Measurements from ENCODE around the gene JUP.

Gene JUP

GRCh38 chr17:41811549-41812380, 25.3 kb upstream of the JUP start, which contains the start of gene P3H4:
Gene P3H4, minus strand, starts transcription at chr17:41811949. Its CDS starts 34 bp downstream, at chr17:41811915.
- peak; percentile 52 to 90 (median 81) for DNase-seq
- intact Hi-C loops (cut with DNase I), result no loop called here

- DNase-seq, result peak in 7 of 42 donors; percentile 15 to 42 (median 25)
- intact Hi-C loops (cut with DNase I), result no loop called here
Observed at GRCh38 chr17:41810659-41811548, 24.4 kb upstream of the JUP start.

- no peak for DNase-seq
- intact Hi-C loops (cut with DNase I), result no loop called here
Observed at GRCh38 chr17:41806685-41807445, 20.4 kb upstream of the JUP start.

GRCh38 chr17:41803049-41804020, 16.8 kb upstream of the JUP start:
- no peak for DNase-seq
- intact Hi-C loops (cut with DNase I), result no loop called here

DNA sequence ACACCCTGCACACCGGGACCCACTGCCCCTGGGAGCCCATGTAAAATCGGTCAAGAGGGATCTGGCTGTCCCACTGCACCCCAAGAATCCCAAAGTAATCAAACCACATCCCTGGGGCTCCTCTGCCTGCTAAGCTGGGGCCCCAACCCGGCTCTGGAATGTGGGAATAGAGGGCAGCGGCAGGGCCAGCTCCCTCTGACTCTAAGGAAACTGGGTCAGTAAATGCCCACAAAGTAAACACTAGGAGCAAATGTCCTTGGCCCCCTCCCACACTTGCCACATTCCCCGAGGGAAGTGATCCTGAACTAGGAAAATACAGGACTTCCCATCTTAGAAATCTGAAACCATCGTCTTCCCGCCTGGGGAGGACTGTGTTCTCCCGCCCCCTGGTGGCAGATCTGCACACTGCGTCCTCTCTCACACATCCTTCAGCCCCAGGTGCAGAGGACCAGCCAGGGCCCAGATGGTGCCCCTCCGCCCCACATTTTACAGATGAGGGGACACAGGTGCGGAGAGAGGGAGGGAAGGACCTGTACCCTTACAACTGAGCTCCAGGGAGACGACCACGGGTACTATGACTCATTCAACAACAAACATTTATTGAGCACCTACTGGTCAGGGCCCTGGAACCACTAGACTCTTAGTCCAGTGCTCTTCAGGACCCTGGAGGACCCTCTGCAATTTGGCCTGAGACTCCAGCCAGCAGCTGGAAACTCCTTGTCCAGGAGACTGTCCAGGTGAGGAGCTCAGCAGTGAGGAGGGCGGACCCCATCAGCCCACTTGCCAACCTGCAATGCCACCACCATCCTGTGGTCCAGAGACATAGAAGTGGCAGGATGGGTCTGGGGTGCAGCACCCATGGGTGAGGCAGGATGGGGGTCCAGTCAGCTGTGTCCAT, 15.1 kb upstream of the JUP start:
- intact Hi-C loops (cut with DNase I), result loop anchor here (1.0 kb wide), 1 partner anchor 63 kb away; no protein-coding TSS in a partner anchor
- peak; percentile 49 to 96 (median 86) for DNase-seq

DNA sequence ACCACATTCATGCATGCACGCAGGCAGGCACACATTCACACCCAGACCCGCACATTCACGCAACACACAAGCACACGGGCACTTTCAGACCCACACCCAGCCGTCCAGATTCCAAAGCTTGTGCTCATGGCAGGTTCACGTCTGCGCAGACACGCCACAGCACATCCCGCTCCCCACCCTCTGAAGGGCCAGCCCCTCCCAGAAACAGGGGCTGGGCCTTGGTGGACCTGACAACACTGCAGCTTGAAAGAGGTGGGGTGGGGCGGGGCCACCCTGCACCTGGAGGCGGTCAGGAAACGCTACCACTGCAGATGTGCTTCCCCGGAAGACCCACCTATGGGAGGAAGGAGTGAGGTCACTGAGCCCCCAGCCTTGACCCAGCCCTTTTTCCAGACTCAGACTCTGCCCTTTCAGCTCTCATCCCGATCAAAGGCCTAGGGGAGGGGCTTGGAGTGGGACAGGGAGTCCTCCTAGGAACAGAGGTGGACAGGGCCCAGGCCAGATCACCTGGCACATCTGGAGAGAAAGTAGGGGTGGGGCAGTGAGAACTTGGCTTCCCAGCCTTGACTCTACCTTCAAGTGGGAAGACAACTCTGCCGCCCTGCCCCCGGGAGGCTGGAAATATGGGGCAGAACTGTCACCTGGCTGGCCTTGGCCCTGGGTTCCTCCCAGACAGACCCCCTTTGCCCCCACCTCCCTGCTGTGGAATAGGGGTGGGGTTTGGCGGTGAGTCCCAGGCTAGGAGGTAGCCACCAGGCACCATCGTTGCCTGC, 14.3 kb upstream of the JUP start:
- DNase-seq, result no peak
- intact Hi-C loops (cut with DNase I), result loop anchor here (1.0 kb wide), 1 partner anchor 62 kb away; no protein-coding TSS in a partner anchor

GRCh38 chr17:41799366-41799765, 12.9 kb upstream of the JUP start:
- intact Hi-C loops (cut with DNase I), result no loop called here
- no peak for DNase-seq

DNA sequence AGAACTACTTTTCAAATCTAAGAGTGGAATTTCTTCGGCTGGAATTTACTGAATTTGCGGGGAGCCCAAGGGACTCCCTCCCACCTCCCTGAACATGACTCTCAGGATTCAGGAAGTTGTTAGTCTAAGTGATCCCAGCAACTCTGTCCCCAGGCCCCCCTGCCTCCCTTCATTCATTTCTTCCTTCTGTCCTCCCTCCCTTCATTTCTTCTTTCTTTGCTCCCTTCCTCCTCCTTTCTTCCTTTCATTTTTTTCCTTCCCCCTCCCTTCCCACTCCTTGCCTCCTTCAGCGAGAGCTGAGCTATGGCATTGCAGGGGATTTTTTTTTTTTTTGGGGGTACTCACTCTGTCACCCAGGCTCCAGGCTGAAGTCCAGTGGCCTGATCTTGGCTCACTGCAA, 10.9 kb upstream of the JUP start:
- intact Hi-C loops (cut with DNase I), result no loop called here
- no peak for DNase-seq

DNA sequence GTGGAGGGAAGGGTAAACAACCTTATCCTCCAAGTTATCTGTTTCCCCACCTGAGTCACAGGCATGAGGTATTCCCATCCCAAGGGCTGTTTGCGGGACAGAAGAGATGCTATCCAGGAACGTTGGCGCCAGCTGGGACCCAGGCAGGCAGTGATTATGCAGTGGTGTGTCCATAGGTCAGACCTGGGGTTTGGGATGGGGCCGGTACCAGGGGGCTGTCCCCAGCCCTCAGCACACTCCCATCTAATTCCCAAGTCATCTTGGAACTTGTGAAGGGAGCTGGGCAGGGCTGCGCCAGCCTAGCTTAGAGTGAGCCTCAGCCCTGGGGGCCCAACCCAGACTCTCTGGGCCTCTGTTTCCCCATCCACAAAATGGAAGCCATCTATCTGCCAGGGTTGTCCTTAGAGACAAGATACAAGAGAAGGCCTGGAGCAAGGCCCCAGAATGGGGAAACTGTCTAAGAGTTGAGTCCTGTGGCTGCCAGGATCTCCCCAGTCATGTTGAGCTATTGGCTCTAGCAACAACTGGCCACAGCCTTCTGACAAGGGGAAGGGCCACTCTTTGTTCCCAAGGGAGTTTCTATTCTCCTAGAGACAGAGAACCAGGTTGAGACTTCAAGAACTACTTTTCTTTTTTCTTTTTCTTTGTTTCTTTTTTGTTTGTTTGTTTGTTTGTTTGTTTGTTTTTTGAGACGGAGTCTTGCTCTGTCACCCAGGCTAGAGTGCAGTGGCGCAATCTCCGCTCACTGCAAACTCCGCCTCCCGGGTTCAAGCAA, 9.8 kb upstream of the JUP start:
- no peak for DNase-seq
- intact Hi-C loops (cut with DNase I), result no loop called here

DNA sequence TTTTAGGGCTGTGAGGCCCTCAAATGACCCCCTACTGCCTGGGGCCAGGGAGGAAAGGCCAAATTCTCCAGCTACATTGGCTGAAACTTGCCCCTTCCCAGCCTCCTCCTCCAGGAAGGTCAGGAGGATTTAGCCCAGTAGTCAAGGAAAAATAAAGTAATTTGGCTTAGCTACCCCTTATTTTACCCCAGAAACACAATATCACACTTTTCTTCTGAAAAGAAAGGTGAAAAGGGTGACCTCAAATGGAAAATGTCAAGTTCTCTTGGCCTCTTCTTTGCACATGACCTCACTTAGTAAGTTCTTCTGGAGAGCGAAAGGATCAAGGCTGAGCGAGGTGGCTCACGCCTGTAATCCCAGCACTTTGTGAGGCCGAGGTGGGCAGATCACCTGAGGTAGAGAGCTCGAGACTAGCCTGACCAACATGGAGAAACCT, 8.0 kb upstream of the JUP start:
- no peak for DNase-seq
- intact Hi-C loops (cut with DNase I), result no loop called here

GRCh38 chr17:41793784-41794539, 7.5 kb upstream of the JUP start:
- DNase-seq, result no peak
- intact Hi-C loops (cut with DNase I), result no loop called here

GRCh38 chr17:41792845-41793783, 6.6 kb upstream of the JUP start:
- no peak for DNase-seq
- intact Hi-C loops (cut with DNase I), result no loop called here

GRCh38 chr17:41787021-41787418, 509 bp upstream of the JUP start:
- no peak for DNase-seq
- intact Hi-C loops (cut with DNase I), result no loop called here

DNA sequence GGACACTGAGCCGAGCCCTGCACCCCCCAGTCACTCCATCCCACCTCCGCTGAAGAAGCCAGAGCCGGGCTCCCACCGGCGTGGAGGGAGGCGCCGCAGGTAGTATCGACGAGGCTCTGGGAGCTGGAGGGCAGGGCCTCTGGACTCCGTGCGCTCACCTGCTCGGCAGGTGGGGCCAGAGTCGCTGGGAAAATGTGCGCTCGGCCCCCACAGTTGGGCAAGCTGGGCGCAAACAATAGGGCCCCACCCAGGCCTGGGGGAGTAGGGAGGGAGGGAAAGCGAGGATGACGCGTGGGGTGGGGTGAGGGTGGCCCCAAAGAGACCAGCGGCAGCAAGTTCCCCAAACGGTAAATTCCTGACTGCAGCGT, 668 bp downstream of the JUP start:
- DNase-seq, result peak in 3 of 42 donors; percentile 20 to 56 (median 34)
- intact Hi-C loops (cut with DNase I), result no loop called here

Measured in head of caudate nucleus (tissue), 42 donors.